Activated naive CD4-positive, alpha-beta T cell treated with anti-CD3 and anti-CD28 coated beads, Interleukin-2, amount 50 U/mL, for 24 hours (primary cell): Measurements from ENCODE around the gene ARPC4.
"Not testable (repeated sequence)": the region's sequence is repeated elsewhere in the genome, so short reads cannot be mapped to it uniquely, and the experiment has no call there.

Source experiments
- H3K27ac Mint-ChIP-seq: one replicate; pipeline ENCODE4 v1.8.0; 2021; ENCODE audit warnings: mild to moderate bottlenecking, mixed read lengths
- H3K27me3 Mint-ChIP-seq: one replicate; pipeline ENCODE4 v1.8.0; 2021; ENCODE audit warnings: mixed read lengths
- H3K36me3 Mint-ChIP-seq: one replicate; pipeline ENCODE4 v1.8.0; 2021; ENCODE audit warnings: mixed read lengths
- H3K4me1 Mint-ChIP-seq: one replicate; pipeline ENCODE4 v1.8.0; 2021; ENCODE audit warnings: mixed read lengths
- H3K4me3 Mint-ChIP-seq: one replicate; pipeline ENCODE4 v1.8.0; 2021; ENCODE audit warnings: mild to moderate bottlenecking, mixed read lengths
- H3K9me3 Mint-ChIP-seq: one replicate; pipeline ENCODE4 v1.8.0; 2021; ENCODE audit warnings: mixed read lengths

ARPC4 gene

GRCh38 chr3:9846931-9847488 lies 54.1 kb downstream of the ARPC4 start:
- peaks cover 23% of the 10 kb centered on the region for H3K4me1 Mint-ChIP-seq
- H3K9me3 Mint-ChIP-seq: no peaks in the 10 kb centered on the region
- peaks cover 3% of the 10 kb centered on the region for H3K36me3 Mint-ChIP-seq
- no peaks in the 10 kb centered on the region for H3K27me3 Mint-ChIP-seq
- no peak overlapping the region for H3K4me3 Mint-ChIP-seq
- no peak overlapping the region for H3K27ac Mint-ChIP-seq

- H3K36me3 Mint-ChIP-seq, H3K27ac Mint-ChIP-seq, H3K4me3 Mint-ChIP-seq, H3K9me3 Mint-ChIP-seq, H3K27me3 Mint-ChIP-seq: not testable (repeated sequence)
- peaks cover 16% of the 10 kb centered on the region for H3K4me1 Mint-ChIP-seq
These were observed 55.0 kb downstream of the ARPC4 start for GRCh38 chr3:9847870-9848269.

GRCh38 chr3:9848860-9849259 lies 56.0 kb downstream of the ARPC4 start:
- not testable (repeated sequence) for H3K9me3 Mint-ChIP-seq, H3K36me3 Mint-ChIP-seq, H3K4me3 Mint-ChIP-seq, H3K27ac Mint-ChIP-seq, H3K27me3 Mint-ChIP-seq
- peaks cover 11% of the 10 kb centered on the region for H3K4me1 Mint-ChIP-seq

GRCh38 chr3:9851383-9851782 lies 58.5 kb downstream of the ARPC4 start:
- H3K4me3 Mint-ChIP-seq, H3K36me3 Mint-ChIP-seq, H3K9me3 Mint-ChIP-seq, H3K27me3 Mint-ChIP-seq, H3K27ac Mint-ChIP-seq, H3K4me1 Mint-ChIP-seq: not testable (repeated sequence)

DNA sequence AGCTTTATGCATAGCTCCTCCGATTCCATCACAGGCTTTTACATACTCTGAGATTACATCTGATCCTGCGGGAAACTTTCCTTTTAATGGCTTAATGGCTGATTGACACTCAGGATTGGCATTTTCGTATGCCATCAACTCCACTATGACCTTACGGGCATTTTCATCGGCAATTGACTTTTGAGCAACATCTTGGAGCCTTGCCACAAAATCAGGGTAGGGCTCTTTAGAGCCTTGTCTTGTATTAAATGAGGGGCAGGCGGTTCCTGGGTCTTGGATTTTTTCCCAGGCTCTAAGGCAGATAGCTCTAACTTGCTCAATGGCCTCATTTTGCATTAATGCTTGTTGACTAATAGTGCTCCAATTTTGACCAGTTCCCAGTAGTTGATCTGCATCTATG lies 59.0 kb downstream of the ARPC4 start:
- H3K27ac Mint-ChIP-seq, H3K9me3 Mint-ChIP-seq, H3K4me3 Mint-ChIP-seq, H3K36me3 Mint-ChIP-seq, H3K27me3 Mint-ChIP-seq, H3K4me1 Mint-ChIP-seq: not testable (repeated sequence)

- Mint-ChIP-seq H3K4me1 (peaks cover 6% of the 10 kb centered on the region), H3K27me3 (no peaks in the 10 kb centered on the region), H3K4me3 (no peak overlapping the region), H3K36me3 (no peaks in the 10 kb centered on the region), H3K27ac (no peak overlapping the region), H3K9me3 (no peaks in the 10 kb centered on the region)
These were observed 59.6 kb downstream of the ARPC4 start for GRCh38 chr3:9852528-9852927.

GRCh38 chr3:9854291-9854940 lies 61.5 kb downstream of the ARPC4 start:
- not testable (repeated sequence) for H3K27me3 Mint-ChIP-seq, H3K27ac Mint-ChIP-seq, H3K4me1 Mint-ChIP-seq, H3K4me3 Mint-ChIP-seq, H3K36me3 Mint-ChIP-seq, H3K9me3 Mint-ChIP-seq

DNA sequence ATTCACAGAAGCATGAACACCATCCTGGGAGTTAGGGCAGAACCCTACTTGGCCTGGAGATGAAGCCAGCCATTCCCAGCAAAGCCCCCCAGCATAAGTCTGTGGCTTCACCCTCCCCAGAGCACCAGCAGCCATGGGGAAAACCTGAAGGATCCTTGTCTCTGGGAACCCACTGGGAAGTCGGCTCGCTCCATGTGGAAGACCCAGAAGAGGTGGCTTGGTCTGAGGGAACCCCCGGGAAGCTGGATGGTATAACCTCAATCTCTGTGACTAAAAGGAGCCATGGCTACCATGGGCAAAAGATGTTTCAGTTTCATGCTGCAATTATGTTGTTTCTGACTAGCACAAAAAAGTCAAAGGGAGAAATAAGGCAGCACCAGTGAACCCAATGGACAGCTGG lies 62.7 kb downstream of the ARPC4 start:
- Mint-ChIP-seq H3K9me3 (no peaks in the 10 kb centered on the region), H3K4me3 (no peak overlapping the region), H3K27me3 (no peaks in the 10 kb centered on the region)

More for the DNA sequence above, 62.7 kb downstream of the ARPC4 start:
- H3K36me3 Mint-ChIP-seq: no peaks in the 10 kb centered on the region
- H3K4me1 Mint-ChIP-seq: peaks cover 3% of the 10 kb centered on the region
- no peak overlapping the region for H3K27ac Mint-ChIP-seq
